Spleen (tissue), 11 donors: Measurements from ENCODE around the gene TNN. TPM values are rescaled to one million over a fixed set of nuclear protein-coding genes. Genes with fewer than 3 reads are reported as not detected.

Source experiments
- DNase-seq: peaks from one replicate; pipeline ENCODE4 v3.0.0-alpha.2; 2020
- H3K27ac ChIP-seq, 8 donors: fragments of 200-600 bp; sonication (generic) in 7 of 8; 1 replicate in 4 of 8; 2 replicates in 4 of 8; pipeline versions ENCODE4 v1.5.0 to v1.8.0; 2016 to 2021; ENCODE audit warnings: inconsistent platforms in 4 of 8, mild to moderate bottlenecking in 4 of 8, moderate library complexity in 1 of 8
- H3K27me3 ChIP-seq, 7 donors: fragments of 200-600 bp; sonication (generic) in 6 of 7; replicated peaks in 1 of 7; 1 replicate in 4 of 7; 2 replicates in 3 of 7; pipeline versions ENCODE4 v1.5.0 to v1.8.0; 2016 to 2021; ENCODE audit warnings: inconsistent platforms in 3 of 7, mild to moderate bottlenecking in 1 of 7
- H3K36me3 ChIP-seq, 6 donors: fragments of 200-600 bp; sonication (generic) in 5 of 6; 1 replicate in 4 of 6; 2 replicates in 2 of 6; pipeline versions ENCODE4 v1.5.0 to v1.8.0; 2016 to 2021; ENCODE audit warnings: inconsistent platforms in 2 of 6
- H3K4me1 ChIP-seq, 6 donors: fragments of 200-600 bp; sonication (generic) in 5 of 6; 1 replicate in 3 of 6; 2 replicates in 3 of 6; pipeline versions ENCODE4 v1.5.0 to v1.8.0; 2016 to 2021; ENCODE audit warnings: inconsistent platforms in 3 of 6
- H3K4me3 ChIP-seq, 8 donors: fragments of 200-600 bp; sonication (generic) in 7 of 8; 1 replicate in 4 of 8; 2 replicates in 4 of 8; pipeline versions ENCODE4 v1.5.0 to v1.8.0; 2016 to 2021; ENCODE audit warnings: inconsistent platforms in 4 of 8, mild to moderate bottlenecking in 4 of 8, moderate library complexity in 2 of 8
- H3K9me3 ChIP-seq, 8 donors: fragments of 200-600 bp; sonication (generic) in 7 of 8; 1 replicate in 4 of 8; 2 replicates in 4 of 8; pipeline versions ENCODE4 v1.5.0 to v1.8.0; 2016 to 2021; ENCODE audit warnings: inconsistent platforms in 4 of 8
- CTCF ChIP-seq, 11 experiments: fragments of 200-600 bp in 7 of 11; fragments of 450-650 bp in 4 of 11; sonication (generic) in 4 of 11; IDR thresholded peaks in 8 of 11; conservative IDR thresholded peaks in 3 of 11; 1 replicate in 7 of 11; 2 replicates in 4 of 11; pipeline versions ENCODE4 v1.4.0 to v1.8.0; 2016 to 2021; ENCODE audit warnings: antibody characterized with exemption in 11 of 11, inconsistent platforms in 4 of 11, mild to moderate bottlenecking in 1 of 11
- POLR2A ChIP-seq, 3 donors: fragments of 450-650 bp; IDR thresholded peaks; one replicate each; pipeline ENCODE4 v1.5.1; 2017; ENCODE audit warnings: antibody characterized with exemption in 3 of 3, mild to moderate bottlenecking in 1 of 3
- POLR2AphosphoS5 ChIP-seq, 3 donors: sonication (generic); formaldehyde crosslinking; IDR thresholded peaks; one replicate each; pipeline ENCODE4 v1.5.1; 2017; ENCODE audit warnings: antibody characterized with exemption in 3 of 3
- WGBS, 5 donors: extraction: QIAGEN DNeasy Blood & Tissue Kit in 3 of 5; methylation state at CpG; one replicate each; pipeline versions ENCODE4 v1.1.5 to v1.1.7; 2013 to 2018; 5-methylcytosine and 5-hydroxymethylcytosine counted together
- intact Hi-C: fragments of 100-400 bp; cut with DNase I; formaldehyde crosslinking; loops from one replicate; pipeline ENCODE4 v1.15.0; 2023; ENCODE audit warnings: low total_unique reads
- polyA plus RNA-seq, 3 donors: library from polyadenylated mRNA; stranded (reverse); fragments of 200-250 nt; gene quantifications; one replicate each; pipeline ENCODE4 v1.2.1, GENCODE V29; 2013
- total RNA-seq, 7 donors: library from RNA; depleted of rRNA in 3 of 7; stranded (reverse); fragments of >200 nt in 3 of 7; fragmentation: NEBNext Ultra II Directional in 4 of 7; extraction: Animal tissue kit (Norgen Biotek cat#: 25700) in 4 of 7; gene quantifications; one replicate each; pipeline versions ENCODE4 v1.1.0 to v1.2.1, GENCODE V29; 2016 to 2021
- donor health status: healthy with polysubstance abuse.
- donor health status: DM: no; HTN: no; CAD: no; lungs with moderate emphysema.
- donor health status: DM: no; HTN: no; CAD: no.
- donor health status: Bipolar disorder and iron deficiency.
- donor health status: healthy.
- donor health status: DM: no; HTN: no; CAD: no.
- donor health status: DM: yes; HTN: yes; CAD: no.

TNN gene
- total and polyA plus RNA-seq, 10 donors, result 0.03 to 1.3 (median 0.37) TPM

GRCh38 chr1:175174309-175175102 lies 106.9 kb downstream of the TNN start:
- H3K36me3 ChIP-seq, result peaks cover 0 to 97% (median 26%) of the 10 kb centered on the region in 6 donors
- H3K4me1 ChIP-seq, result peaks cover 0 to 89% (median 26%) of the 10 kb centered on the region in 6 donors
- no peaks in the 10 kb centered on the region for H3K9me3 ChIP-seq
- TF ChIP-seq POLR2A (IDR thresholded peaks at IDR 0.05) (no peak), POLR2AphosphoS5 (IDR thresholded peaks at IDR 0.05) (no peak), CTCF (IDR thresholded peaks at IDR 0.05 in 8 of 11, conservative IDR thresholded peaks at IDR 0.05 in 3 of 11) (no peak)
- no peak for DNase-seq
- WGBS, 5 donors, result 71 to 83% (median 82%) methylated on average over 5 of the region's 5 CpGs
- peak overlapping the region in 1 of 8 donors; percentile 31 for H3K27ac ChIP-seq
- H3K4me3 ChIP-seq, result no peak overlapping the region
- H3K27me3 ChIP-seq, result no peaks in the 10 kb centered on the region
- intact Hi-C loops, result no loop called here

- intact Hi-C loops, result no loop called here
- H3K27me3 ChIP-seq, result no peaks in the 10 kb centered on the region
- no peak overlapping the region for H3K27ac ChIP-seq
- TF ChIP-seq CTCF (IDR thresholded peaks at IDR 0.05 in 8 of 11, conservative IDR thresholded peaks at IDR 0.05 in 3 of 11), result no peak
- no peak for TF ChIP-seq POLR2A (IDR thresholded peaks at IDR 0.05)
- no peak for TF ChIP-seq POLR2AphosphoS5 (IDR thresholded peaks at IDR 0.05)
- H3K36me3 ChIP-seq, result peaks cover 0 to 84% (median 23%) of the 10 kb centered on the region in 6 donors
- WGBS, 5 donors, result 95 to 98% (median 96%) methylated on average over 1 of the region's 1 CpG
- H3K9me3 ChIP-seq, result no peaks in the 10 kb centered on the region
- no peak for DNase-seq
- H3K4me3 ChIP-seq, result no peak overlapping the region
- H3K4me1 ChIP-seq, result peaks cover 5 to 90% (median 30%) of the 10 kb centered on the region in 6 donors
Observed at GRCh38 chr1:175176246-175176645, 108.6 kb downstream of the TNN start.

- Histone ChIP-seq H3K4me1 (peaks cover 3 to 90% (median 46%) of the 10 kb centered on the region in 6 donors), H3K27me3 (no peaks in the 10 kb centered on the region), H3K27ac (peak overlapping the region in 1 of 8 donors; percentile 39), H3K36me3 (peaks cover 0 to 84% (median 19%) of the 10 kb centered on the region in 6 donors), H3K4me3 (no peak overlapping the region), H3K9me3 (no peaks in the 10 kb centered on the region)
- WGBS, 5 donors, result 93 to 100% (median 100%) methylated on average over 1 of the region's 1 CpG
- intact Hi-C loops, result no loop called here
- TF ChIP-seq POLR2AphosphoS5 (IDR thresholded peaks at IDR 0.05), result no peak
- no peak for TF ChIP-seq POLR2A (IDR thresholded peaks at IDR 0.05)
- TF ChIP-seq CTCF (IDR thresholded peaks at IDR 0.05 in 8 of 11, conservative IDR thresholded peaks at IDR 0.05 in 3 of 11), result no peak
- DNase-seq, result no peak
Observed at GRCh38 chr1:175178056-175178455, 110.4 kb downstream of the TNN start.

- Histone ChIP-seq H3K4me1 (peaks cover 5 to 90% (median 50%) of the 10 kb centered on the region in 6 donors), H3K4me3 (no peak overlapping the region), H3K27ac (no peak overlapping the region), H3K9me3 (no peaks in the 10 kb centered on the region), H3K27me3 (no peaks in the 10 kb centered on the region), H3K36me3 (peaks cover 0 to 84% (median 19%) of the 10 kb centered on the region in 6 donors)
- WGBS, 5 donors, result 86 to 94% (median 90%) methylated on average over 3 of the region's 3 CpGs
- intact Hi-C loops, result no loop called here
- TF ChIP-seq POLR2AphosphoS5 (IDR thresholded peaks at IDR 0.05) (no peak), POLR2A (IDR thresholded peaks at IDR 0.05) (no peak), CTCF (IDR thresholded peaks at IDR 0.05 in 8 of 11, conservative IDR thresholded peaks at IDR 0.05 in 3 of 11) (no peak)
- no peak for DNase-seq
Observed at GRCh38 chr1:175178456-175178855, 110.8 kb downstream of the TNN start.
